H1 (cell line): ENCODE results near the gene TRAF1.

Experiments
- EP300 ChIP-seq, 2 experiments: IDR thresholded peaks; 1 replicate in 1 of 2; 2 replicates in 1 of 2; pipeline ENCODE4 v1.6.1; 2011 to 2012; ENCODE audit warnings: low read depth in 2 of 2, low read length in 2 of 2, mild to moderate bottlenecking in 2 of 2, borderline replicate concordance in 1 of 2, inconsistent platforms in 1 of 2, moderate library complexity in 1 of 2
- HDAC2 ChIP-seq, 2 experiments: fragments of 300-600 bp in 1 of 2; sonication (generic) in 1 of 2; IDR thresholded peaks; 2 replicates each; pipeline ENCODE4 v1.6.1; 2011 to 2012; ENCODE audit warnings: low read depth in 2 of 2, low read length in 2 of 2, mild to moderate bottlenecking in 2 of 2, moderate library complexity in 2 of 2, borderline replicate concordance in 1 of 2, inconsistent platforms in 1 of 2
- TF ChIP-seq, protein P1 (sequence below), 3 experiments: IDR thresholded peaks; 1 replicate in 2 of 3; 2 replicates in 1 of 3; pipeline versions ENCODE4 v1.5.1 to v1.6.1; 2011; ENCODE audit warnings: low read length in 3 of 3, mild to moderate bottlenecking in 3 of 3, inconsistent platforms in 2 of 3, low read depth in 1 of 3, moderate library complexity in 1 of 3; ENCODE audit not compliant: insufficient read depth in 1 of 3; ENCODE audit errors: control extremely low read depth in 1 of 3

DNA sequence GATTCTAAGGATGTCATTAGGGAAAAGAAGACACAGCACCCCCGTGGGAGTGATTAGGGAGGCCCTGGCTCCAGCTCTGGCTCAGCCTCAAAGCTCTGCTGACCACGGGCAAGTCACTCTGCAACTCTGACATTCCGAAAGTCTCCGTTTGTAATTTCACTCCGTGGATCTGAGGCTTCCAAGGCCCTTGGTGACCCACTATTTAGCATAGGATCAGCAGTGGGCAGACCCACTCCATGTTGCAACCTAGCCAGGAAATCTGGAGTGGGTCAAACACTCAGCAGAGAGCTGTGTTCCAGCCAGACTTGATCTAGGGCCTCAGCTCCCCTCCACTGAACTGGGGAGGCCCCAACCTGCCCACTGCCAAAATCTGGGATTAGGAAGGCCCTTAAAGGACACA, 61.4 kb downstream of the TRAF1 start:
- TF ChIP-seq, protein P1, sequence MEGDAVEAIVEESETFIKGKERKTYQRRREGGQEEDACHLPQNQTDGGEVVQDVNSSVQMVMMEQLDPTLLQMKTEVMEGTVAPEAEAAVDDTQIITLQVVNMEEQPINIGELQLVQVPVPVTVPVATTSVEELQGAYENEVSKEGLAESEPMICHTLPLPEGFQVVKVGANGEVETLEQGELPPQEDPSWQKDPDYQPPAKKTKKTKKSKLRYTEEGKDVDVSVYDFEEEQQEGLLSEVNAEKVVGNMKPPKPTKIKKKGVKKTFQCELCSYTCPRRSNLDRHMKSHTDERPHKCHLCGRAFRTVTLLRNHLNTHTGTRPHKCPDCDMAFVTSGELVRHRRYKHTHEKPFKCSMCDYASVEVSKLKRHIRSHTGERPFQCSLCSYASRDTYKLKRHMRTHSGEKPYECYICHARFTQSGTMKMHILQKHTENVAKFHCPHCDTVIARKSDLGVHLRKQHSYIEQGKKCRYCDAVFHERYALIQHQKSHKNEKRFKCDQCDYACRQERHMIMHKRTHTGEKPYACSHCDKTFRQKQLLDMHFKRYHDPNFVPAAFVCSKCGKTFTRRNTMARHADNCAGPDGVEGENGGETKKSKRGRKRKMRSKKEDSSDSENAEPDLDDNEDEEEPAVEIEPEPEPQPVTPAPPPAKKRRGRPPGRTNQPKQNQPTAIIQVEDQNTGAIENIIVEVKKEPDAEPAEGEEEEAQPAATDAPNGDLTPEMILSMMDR (IDR thresholded peaks at IDR 0.05; ENCODE audit: control extremely low read depth in 1 of 3, insufficient read depth in 1 of 3, low read depth in 1 of 3, low read length in 3 of 3) = no peak
- TF ChIP-seq HDAC2 (IDR thresholded peaks at IDR 0.05; ENCODE audit: borderline replicate concordance in 1 of 2, low read depth in 2 of 2, low read length in 2 of 2) (no peak), EP300 (IDR thresholded peaks at IDR 0.05; ENCODE audit: borderline replicate concordance in 1 of 2, low read depth in 2 of 2, low read length in 2 of 2) (no peak)
